ENCODE measurements around the gene PDE11A.
A peak's percentile ranks its signal among the peaks of the same experiment; 100 is the strongest.

Gene PDE11A

GRCh38 chr2:177916342-177916741 lies 156.2 kb downstream of the PDE11A start:
- no peak for DNase-seq

GRCh38 chr2:177914247-177914646 lies 158.3 kb downstream of the PDE11A start:
- DNase-seq, result no peak

GRCh38 chr2:177909962-177910361 lies 162.6 kb downstream of the PDE11A start:
- no peak for DNase-seq

GRCh38 chr2:177908824-177909223 lies 163.8 kb downstream of the PDE11A start:
- DNase-seq, result no peak

- DNase-seq, result no peak
These were observed 164.4 kb downstream of the PDE11A start for GRCh38 chr2:177908182-177908581.

GRCh38 chr2:177906041-177906718 lies 166.4 kb downstream of the PDE11A start:
- DNase-seq, result peak; percentile 42

- no peak for DNase-seq
These were observed 166.9 kb downstream of the PDE11A start for GRCh38 chr2:177905640-177906039.

- DNase-seq, result no peak
These were observed 170.0 kb downstream of the PDE11A start for GRCh38 chr2:177902395-177903163.

- DNase-seq, result no peak
These were observed 172.5 kb downstream of the PDE11A start for GRCh38 chr2:177900082-177900481.

- DNase-seq, result no peak
These were observed 175.3 kb downstream of the PDE11A start for GRCh38 chr2:177897278-177897677.

GRCh38 chr2:177896587-177896986 lies 176.0 kb downstream of the PDE11A start:
- no peak for DNase-seq

GRCh38 chr2:177894546-177894945 lies 178.0 kb downstream of the PDE11A start:
- DNase-seq, result no peak

GRCh38 chr2:177893880-177894279 lies 178.7 kb downstream of the PDE11A start:
- DNase-seq, result no peak

- DNase-seq, result no peak
These were observed 181.0 kb downstream of the PDE11A start for GRCh38 chr2:177891533-177891932.

- DNase-seq, result no peak
These were observed 182.6 kb downstream of the PDE11A start for GRCh38 chr2:177889818-177890460.

GRCh38 chr2:177888581-177888980 lies 184.0 kb downstream of the PDE11A start:
- no peak for DNase-seq

GRCh38 chr2:177887722-177888121 lies 184.9 kb downstream of the PDE11A start:
- DNase-seq, result no peak

- no peak for DNase-seq
These were observed 185.8 kb downstream of the PDE11A start for GRCh38 chr2:177886824-177887223.

- no peak for DNase-seq
These were observed 186.6 kb downstream of the PDE11A start for GRCh38 chr2:177885828-177886466.

GRCh38 chr2:177883177-177883576 lies 189.4 kb downstream of the PDE11A start:
- no peak for DNase-seq

GRCh38 chr2:177882501-177882900 lies 190.1 kb downstream of the PDE11A start:
- no peak for DNase-seq

- DNase-seq, result no peak
These were observed 190.7 kb downstream of the PDE11A start for GRCh38 chr2:177881921-177882320.

- DNase-seq, result no peak
These were observed 191.4 kb downstream of the PDE11A start for GRCh38 chr2:177881008-177881747.
